ENCODE results near the gene ZNF677. TPM values are rescaled to one million over a fixed set of nuclear protein-coding genes. Genes with fewer than 3 reads are reported as not detected.
"Not testable (repeated sequence)": the region's sequence is repeated elsewhere in the genome, so short reads cannot be mapped to it uniquely, and the experiment has no call there.

Gene ZNF677
- total RNA-seq, 1 experiment from 2014 or later = not detected

GRCh38 chr19:53196777-53197396 lies 57.8 kb downstream of the ZNF677 start:
- in situ Hi-C loops (cut with HindIII; ENCODE audit: low pct_unique_long_range_greater_than_20kb, low sequenced_read_pairs) = no loop called here
- DNase-seq (ENCODE audit: low read depth) = peak; percentile 68

- in situ Hi-C loops (cut with HindIII; ENCODE audit: low pct_unique_long_range_greater_than_20kb, low sequenced_read_pairs) = no loop called here
- peak; percentile 62 for DNase-seq (ENCODE audit: low read depth)
Measured at GRCh38 chr19:53195265-53195903, 59.3 kb downstream of the ZNF677 start.

GRCh38 chr19:53193535-53194222 lies 61.0 kb downstream of the ZNF677 start:
- in situ Hi-C loops (cut with HindIII; ENCODE audit: low pct_unique_long_range_greater_than_20kb, low sequenced_read_pairs) = no loop called here
- no peak for DNase-seq (ENCODE audit: low read depth)

GRCh38 chr19:53192771-53193534 lies 61.7 kb downstream of the ZNF677 start, which contains the start of gene ZNF665:
Gene ZNF665, minus strand, starts transcription at chr19:53193358. Its CDS starts 10,460 bp downstream, at chr19:53182898.
- in situ Hi-C loops (cut with HindIII; ENCODE audit: low pct_unique_long_range_greater_than_20kb, low sequenced_read_pairs) = no loop called here
- DNase-seq (ENCODE audit: low read depth) = no peak

GRCh38 chr19:53190253-53190652 lies 64.4 kb downstream of the ZNF677 start:
- in situ Hi-C loops (cut with HindIII; ENCODE audit: low pct_unique_long_range_greater_than_20kb, low sequenced_read_pairs) = no loop called here
- no peak for DNase-seq (ENCODE audit: low read depth)

GRCh38 chr19:53189691-53190198 lies 64.9 kb downstream of the ZNF677 start:
- in situ Hi-C loops (cut with HindIII; ENCODE audit: low pct_unique_long_range_greater_than_20kb, low sequenced_read_pairs); DNase-seq (ENCODE audit: low read depth): not testable (repeated sequence)

Other genes with a start within 250 kb of the ZNF677 start
- gene ERVV-1, start 241.0 kb downstream of the ZNF677 start, total RNA-seq (2014; rRNA removed; shearing (Covaris generic); ENCODE audit: low replicate concordance) = not detected in 2 replicates
- gene ERVV-2, start 210.1 kb downstream of the ZNF677 start, total RNA-seq (2014; rRNA removed; shearing (Covaris generic); ENCODE audit: low replicate concordance) = not detected in 2 replicates
- gene ZNF160, start 151.5 kb downstream of the ZNF677 start, total RNA-seq (2014; rRNA removed; shearing (Covaris generic); ENCODE audit: low replicate concordance) = 12.3 and 22.3 TPM in 2 replicates
- gene ZNF415, start 122.0 kb downstream of the ZNF677 start, total RNA-seq (2014; rRNA removed; shearing (Covaris generic); ENCODE audit: low replicate concordance) = not detected in 2 replicates
- gene ZNF347, start 95.8 kb downstream of the ZNF677 start, total RNA-seq (2014; rRNA removed; shearing (Covaris generic); ENCODE audit: low replicate concordance) = 0.54 and 5.2 TPM in 2 replicates
- not detected in 2 replicates for gene ZNF665, start 61.5 kb downstream of the ZNF677 start, total RNA-seq (2014; rRNA removed; shearing (Covaris generic); ENCODE audit: low replicate concordance)
- not detected in 2 replicates for gene VN1R2, start 3.4 kb upstream of the ZNF677 start, total RNA-seq (2014; rRNA removed; shearing (Covaris generic); ENCODE audit: low replicate concordance)
- not detected in 2 replicates for gene VN1R4, start 12.8 kb upstream of the ZNF677 start, total RNA-seq (2014; rRNA removed; shearing (Covaris generic); ENCODE audit: low replicate concordance)
- 3.8 and 8.2 TPM in 2 replicates for gene ZNF845, start 78.9 kb upstream of the ZNF677 start, total RNA-seq (2014; rRNA removed; shearing (Covaris generic); ENCODE audit: low replicate concordance)
- 3.0 and 3.7 TPM in 2 replicates for gene ZNF525, start 110.8 kb upstream of the ZNF677 start, total RNA-seq (2014; rRNA removed; shearing (Covaris generic); ENCODE audit: low replicate concordance)
- 7.4 and 10.2 TPM in 2 replicates for gene ZNF765, start 140.3 kb upstream of the ZNF677 start, total RNA-seq (2014; rRNA removed; shearing (Covaris generic); ENCODE audit: low replicate concordance)
- gene ZNF761, start 177.1 kb upstream of the ZNF677 start, total RNA-seq (2014; rRNA removed; shearing (Covaris generic); ENCODE audit: low replicate concordance) = 6.8 and 9.9 TPM in 2 replicates
- gene ZNF813, start 212.9 kb upstream of the ZNF677 start, total RNA-seq (2014; rRNA removed; shearing (Covaris generic); ENCODE audit: low replicate concordance) = not detected in 2 replicates